WTC11 (cell line): ENCODE measurements around the gene DDC.

Source experiments
- CBFB ChIP-seq: sonication (generic); formaldehyde crosslinking; IDR thresholded peaks from 2 replicates; pipeline ENCODE4 v1.8.1; 2022; ENCODE audit warnings: mild to moderate bottlenecking, low read depth, missing genetic modification reagents
- GTF2I ChIP-seq: fragments of 250-450 bp; sonication (Bioruptor Pico); conservative IDR thresholded peaks from 2 replicates; pipeline ENCODE4 v1.4.0; 2021; ENCODE audit warnings: mild to moderate bottlenecking
- ZBTB21 ChIP-seq: sonication (generic); formaldehyde crosslinking; IDR thresholded peaks from 2 replicates; pipeline ENCODE4 v1.8.1; 2023; ENCODE audit warnings: mild to moderate bottlenecking, missing genetic modification reagents, borderline replicate concordance
- TF ChIP-seq, protein P1 (sequence below): fragments of 200-600 bp; IDR thresholded peaks from 2 replicates; pipeline ENCODE4 v1.8.0; 2022; ENCODE audit warnings: antibody characterized with exemption
- TF ChIP-seq, protein P2 (sequence below): sonication (generic); formaldehyde crosslinking; conservative IDR thresholded peaks from 2 replicates; pipeline ENCODE4 v1.8.1; 2022; ENCODE audit warnings: mild to moderate bottlenecking, missing genetic modification reagents
- TF ChIP-seq, protein P3 (sequence below): sonication (generic); formaldehyde crosslinking; IDR thresholded peaks from 2 replicates; pipeline ENCODE4 v1.8.1; 2023; ENCODE audit warnings: mild to moderate bottlenecking, missing genetic modification reagents
- TF ChIP-seq, protein P4 (sequence below): sonication (generic); formaldehyde crosslinking; IDR thresholded peaks from 2 replicates; pipeline ENCODE4 v1.8.0; 2022; ENCODE audit warnings: missing genetic modification reagents
- TF ChIP-seq, protein P5 (sequence below): sonication (generic); formaldehyde crosslinking; IDR thresholded peaks from 2 replicates; pipeline ENCODE4 v1.8.1; 2022; ENCODE audit warnings: low read depth, missing genetic modification reagents, borderline replicate concordance

DNA sequence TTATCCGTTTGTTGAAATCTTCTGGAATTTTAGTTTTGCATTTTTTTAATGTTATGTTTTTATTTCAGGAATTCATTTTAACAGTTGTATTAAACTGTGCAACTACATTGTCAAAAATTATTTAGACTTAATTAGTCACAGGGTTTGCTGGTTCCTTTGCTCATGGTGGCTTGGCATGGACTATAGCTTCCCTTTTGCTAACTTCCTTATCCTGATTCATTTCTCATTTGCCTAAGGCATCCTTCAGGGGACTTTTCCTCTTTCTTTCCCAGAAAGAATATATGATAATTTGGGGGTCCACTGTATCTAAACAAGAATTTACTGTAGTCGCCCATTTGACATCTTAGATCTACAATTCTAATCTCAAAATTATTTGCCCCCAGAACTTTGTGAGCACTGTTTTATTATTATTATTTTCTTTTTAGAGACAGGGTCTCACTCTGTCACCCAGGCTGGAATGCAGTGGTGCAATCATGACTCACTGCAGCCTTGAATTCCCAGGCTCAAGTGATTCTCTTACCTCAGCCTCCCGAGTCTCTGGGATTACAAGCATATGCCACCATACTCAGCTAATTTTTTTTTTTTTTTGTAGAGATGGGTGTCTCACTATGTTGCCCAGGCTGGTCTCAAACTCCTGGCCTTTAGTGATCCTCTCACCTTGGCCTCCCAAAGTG is 128.9 kb downstream of the DDC start:
- TF ChIP-seq, protein P1, sequence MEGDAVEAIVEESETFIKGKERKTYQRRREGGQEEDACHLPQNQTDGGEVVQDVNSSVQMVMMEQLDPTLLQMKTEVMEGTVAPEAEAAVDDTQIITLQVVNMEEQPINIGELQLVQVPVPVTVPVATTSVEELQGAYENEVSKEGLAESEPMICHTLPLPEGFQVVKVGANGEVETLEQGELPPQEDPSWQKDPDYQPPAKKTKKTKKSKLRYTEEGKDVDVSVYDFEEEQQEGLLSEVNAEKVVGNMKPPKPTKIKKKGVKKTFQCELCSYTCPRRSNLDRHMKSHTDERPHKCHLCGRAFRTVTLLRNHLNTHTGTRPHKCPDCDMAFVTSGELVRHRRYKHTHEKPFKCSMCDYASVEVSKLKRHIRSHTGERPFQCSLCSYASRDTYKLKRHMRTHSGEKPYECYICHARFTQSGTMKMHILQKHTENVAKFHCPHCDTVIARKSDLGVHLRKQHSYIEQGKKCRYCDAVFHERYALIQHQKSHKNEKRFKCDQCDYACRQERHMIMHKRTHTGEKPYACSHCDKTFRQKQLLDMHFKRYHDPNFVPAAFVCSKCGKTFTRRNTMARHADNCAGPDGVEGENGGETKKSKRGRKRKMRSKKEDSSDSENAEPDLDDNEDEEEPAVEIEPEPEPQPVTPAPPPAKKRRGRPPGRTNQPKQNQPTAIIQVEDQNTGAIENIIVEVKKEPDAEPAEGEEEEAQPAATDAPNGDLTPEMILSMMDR, result no peak
- TF ChIP-seq, protein P2, sequence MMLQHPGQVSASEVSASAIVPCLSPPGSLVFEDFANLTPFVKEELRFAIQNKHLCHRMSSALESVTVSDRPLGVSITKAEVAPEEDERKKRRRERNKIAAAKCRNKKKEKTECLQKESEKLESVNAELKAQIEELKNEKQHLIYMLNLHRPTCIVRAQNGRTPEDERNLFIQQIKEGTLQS (CRISPR knock-in tag), result no peak
- TF ChIP-seq CBFB (CRISPR knock-in tag) (no peak), ZBTB21 (no peak), GTF2I (CRISPR knock-in tag) (no peak)
- TF ChIP-seq, protein P3, sequence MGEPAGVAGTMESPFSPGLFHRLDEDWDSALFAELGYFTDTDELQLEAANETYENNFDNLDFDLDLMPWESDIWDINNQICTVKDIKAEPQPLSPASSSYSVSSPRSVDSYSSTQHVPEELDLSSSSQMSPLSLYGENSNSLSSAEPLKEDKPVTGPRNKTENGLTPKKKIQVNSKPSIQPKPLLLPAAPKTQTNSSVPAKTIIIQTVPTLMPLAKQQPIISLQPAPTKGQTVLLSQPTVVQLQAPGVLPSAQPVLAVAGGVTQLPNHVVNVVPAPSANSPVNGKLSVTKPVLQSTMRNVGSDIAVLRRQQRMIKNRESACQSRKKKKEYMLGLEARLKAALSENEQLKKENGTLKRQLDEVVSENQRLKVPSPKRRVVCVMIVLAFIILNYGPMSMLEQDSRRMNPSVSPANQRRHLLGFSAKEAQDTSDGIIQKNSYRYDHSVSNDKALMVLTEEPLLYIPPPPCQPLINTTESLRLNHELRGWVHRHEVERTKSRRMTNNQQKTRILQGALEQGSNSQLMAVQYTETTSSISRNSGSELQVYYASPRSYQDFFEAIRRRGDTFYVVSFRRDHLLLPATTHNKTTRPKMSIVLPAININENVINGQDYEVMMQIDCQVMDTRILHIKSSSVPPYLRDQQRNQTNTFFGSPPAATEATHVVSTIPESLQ (CRISPR knock-in tag), result no peak
- TF ChIP-seq, protein P4, sequence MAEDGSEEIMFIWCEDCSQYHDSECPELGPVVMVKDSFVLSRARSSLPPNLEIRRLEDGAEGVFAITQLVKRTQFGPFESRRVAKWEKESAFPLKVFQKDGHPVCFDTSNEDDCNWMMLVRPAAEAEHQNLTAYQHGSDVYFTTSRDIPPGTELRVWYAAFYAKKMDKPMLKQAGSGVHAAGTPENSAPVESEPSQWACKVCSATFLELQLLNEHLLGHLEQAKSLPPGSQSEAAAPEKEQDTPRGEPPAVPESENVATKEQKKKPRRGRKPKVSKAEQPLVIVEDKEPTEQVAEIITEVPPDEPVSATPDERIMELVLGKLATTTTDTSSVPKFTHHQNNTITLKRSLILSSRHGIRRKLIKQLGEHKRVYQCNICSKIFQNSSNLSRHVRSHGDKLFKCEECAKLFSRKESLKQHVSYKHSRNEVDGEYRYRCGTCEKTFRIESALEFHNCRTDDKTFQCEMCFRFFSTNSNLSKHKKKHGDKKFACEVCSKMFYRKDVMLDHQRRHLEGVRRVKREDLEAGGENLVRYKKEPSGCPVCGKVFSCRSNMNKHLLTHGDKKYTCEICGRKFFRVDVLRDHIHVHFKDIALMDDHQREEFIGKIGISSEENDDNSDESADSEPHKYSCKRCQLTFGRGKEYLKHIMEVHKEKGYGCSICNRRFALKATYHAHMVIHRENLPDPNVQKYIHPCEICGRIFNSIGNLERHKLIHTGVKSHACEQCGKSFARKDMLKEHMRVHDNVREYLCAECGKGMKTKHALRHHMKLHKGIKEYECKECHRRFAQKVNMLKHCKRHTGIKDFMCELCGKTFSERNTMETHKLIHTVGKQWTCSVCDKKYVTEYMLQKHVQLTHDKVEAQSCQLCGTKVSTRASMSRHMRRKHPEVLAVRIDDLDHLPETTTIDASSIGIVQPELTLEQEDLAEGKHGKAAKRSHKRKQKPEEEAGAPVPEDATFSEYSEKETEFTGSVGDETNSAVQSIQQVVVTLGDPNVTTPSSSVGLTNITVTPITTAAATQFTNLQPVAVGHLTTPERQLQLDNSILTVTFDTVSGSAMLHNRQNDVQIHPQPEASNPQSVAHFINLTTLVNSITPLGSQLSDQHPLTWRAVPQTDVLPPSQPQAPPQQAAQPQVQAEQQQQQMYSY (CRISPR knock-in tag), result no peak
- TF ChIP-seq, protein P5, sequence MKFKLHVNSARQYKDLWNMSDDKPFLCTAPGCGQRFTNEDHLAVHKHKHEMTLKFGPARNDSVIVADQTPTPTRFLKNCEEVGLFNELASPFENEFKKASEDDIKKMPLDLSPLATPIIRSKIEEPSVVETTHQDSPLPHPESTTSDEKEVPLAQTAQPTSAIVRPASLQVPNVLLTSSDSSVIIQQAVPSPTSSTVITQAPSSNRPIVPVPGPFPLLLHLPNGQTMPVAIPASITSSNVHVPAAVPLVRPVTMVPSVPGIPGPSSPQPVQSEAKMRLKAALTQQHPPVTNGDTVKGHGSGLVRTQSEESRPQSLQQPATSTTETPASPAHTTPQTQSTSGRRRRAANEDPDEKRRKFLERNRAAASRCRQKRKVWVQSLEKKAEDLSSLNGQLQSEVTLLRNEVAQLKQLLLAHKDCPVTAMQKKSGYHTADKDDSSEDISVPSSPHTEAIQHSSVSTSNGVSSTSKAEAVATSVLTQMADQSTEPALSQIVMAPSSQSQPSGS, result no peak
